Loucy (cell line): Measurements from ENCODE around the gene ZNF716.

Experiments
- H2AFZ ChIP-seq: fragments of 200-600 bp; sonication (generic); 2 replicates; pipeline ENCODE4 v1.6.0; 2016; ENCODE audit warnings: antibody characterized with exemption, mild to moderate bottlenecking, low read length, moderate library complexity
- H3F3A ChIP-seq: fragments of 200-600 bp; 2 replicates; pipeline ENCODE4 v1.6.0; 2016; ENCODE audit warnings: antibody characterized with exemption, low read depth, mild to moderate bottlenecking
- H3K27me3 ChIP-seq: fragments of 200-600 bp; sonication (generic); 2 replicates; pipeline ENCODE4 v1.6.1; 2014; ENCODE audit warnings: low read length, mild to moderate bottlenecking; ENCODE audit not compliant: insufficient read depth, poor library complexity, severe bottlenecking
- H3K36me3 ChIP-seq: fragments of 200-600 bp; sonication (generic); 2 replicates; pipeline ENCODE4 v1.6.1; 2016; ENCODE audit warnings: low read length; ENCODE audit not compliant: insufficient read depth
- H3K4me1 ChIP-seq: fragments of 200-600 bp; sonication (generic); 2 replicates; pipeline ENCODE4 v1.5.1; 2014; ENCODE audit warnings: low read length, mild to moderate bottlenecking; ENCODE audit not compliant: insufficient read depth, poor library complexity, severe bottlenecking
- H3K4me2 ChIP-seq: fragments of 200-600 bp; sonication (generic); 2 replicates; pipeline ENCODE4 v1.6.0; 2014; ENCODE audit warnings: antibody characterized with exemption, low read length, low read depth, mild to moderate bottlenecking; ENCODE audit not compliant: poor library complexity, severe bottlenecking
- H3K4me3 ChIP-seq: fragments of 200-600 bp; sonication (generic); 2 replicates; pipeline ENCODE4 v1.5.1; 2014; ENCODE audit warnings: low read length, mild to moderate bottlenecking, mixed read lengths; ENCODE audit not compliant: poor library complexity, severe bottlenecking
- H3K79me2 ChIP-seq: fragments of 200-600 bp; sonication (generic); 2 replicates; pipeline ENCODE4 v1.6.1; 2014; ENCODE audit warnings: low read length; ENCODE audit not compliant: insufficient read depth
- H3K9ac ChIP-seq: fragments of 200-600 bp; sonication (generic); 2 replicates; pipeline ENCODE4 v1.6.0; 2014; ENCODE audit warnings: mild to moderate bottlenecking, low read depth, low read length, moderate library complexity; ENCODE audit not compliant: poor library complexity, severe bottlenecking
- H3K9me2 ChIP-seq: fragments of 200-600 bp; sonication (generic); replicated peaks from 2 replicates; pipeline ENCODE4 v1.6.1; 2016; ENCODE audit warnings: low read depth, low read length, mixed read lengths
- H3K9me3 ChIP-seq: fragments of 200-600 bp; sonication (generic); 2 replicates; pipeline ENCODE4 v1.6.1; 2014; ENCODE audit warnings: mild to moderate bottlenecking, antibody characterized with exemption, low read length, low read depth; ENCODE audit not compliant: insufficient read depth
- H4K20me1 ChIP-seq: fragments of 200-600 bp; sonication (generic); 2 replicates; pipeline ENCODE4 v1.6.0; 2014; ENCODE audit warnings: antibody characterized with exemption, low read length, mild to moderate bottlenecking; ENCODE audit not compliant: insufficient read depth, poor library complexity, severe bottlenecking
- EZH2phosphoT487 ChIP-seq: fragments of 200-600 bp; IDR thresholded peaks from 2 replicates; pipeline ENCODE4 v1.6.1; 2018; ENCODE audit warnings: antibody characterized with exemption, mild to moderate bottlenecking, moderate library complexity, borderline replicate concordance
- TF ChIP-seq, protein P1 (sequence below): fragments of 200-600 bp; sonication (generic); conservative IDR thresholded peaks from 2 replicates; pipeline ENCODE4 v1.5.1; 2014; ENCODE audit warnings: mild to moderate bottlenecking, antibody characterized with exemption, low read length

ZNF716 gene

GRCh38 chr7:57407125-57407524, 42.9 kb upstream of the ZNF716 start:
- H2AFZ ChIP-seq = no peak overlapping the region
- no peaks in the 10 kb centered on the region for H4K20me1 ChIP-seq
- H3K9me2 ChIP-seq = no peaks in the 10 kb centered on the region
- no peaks in the 10 kb centered on the region for H3K27me3 ChIP-seq
- no peaks in the 10 kb centered on the region for H3F3A ChIP-seq
- TF ChIP-seq, protein P1, sequence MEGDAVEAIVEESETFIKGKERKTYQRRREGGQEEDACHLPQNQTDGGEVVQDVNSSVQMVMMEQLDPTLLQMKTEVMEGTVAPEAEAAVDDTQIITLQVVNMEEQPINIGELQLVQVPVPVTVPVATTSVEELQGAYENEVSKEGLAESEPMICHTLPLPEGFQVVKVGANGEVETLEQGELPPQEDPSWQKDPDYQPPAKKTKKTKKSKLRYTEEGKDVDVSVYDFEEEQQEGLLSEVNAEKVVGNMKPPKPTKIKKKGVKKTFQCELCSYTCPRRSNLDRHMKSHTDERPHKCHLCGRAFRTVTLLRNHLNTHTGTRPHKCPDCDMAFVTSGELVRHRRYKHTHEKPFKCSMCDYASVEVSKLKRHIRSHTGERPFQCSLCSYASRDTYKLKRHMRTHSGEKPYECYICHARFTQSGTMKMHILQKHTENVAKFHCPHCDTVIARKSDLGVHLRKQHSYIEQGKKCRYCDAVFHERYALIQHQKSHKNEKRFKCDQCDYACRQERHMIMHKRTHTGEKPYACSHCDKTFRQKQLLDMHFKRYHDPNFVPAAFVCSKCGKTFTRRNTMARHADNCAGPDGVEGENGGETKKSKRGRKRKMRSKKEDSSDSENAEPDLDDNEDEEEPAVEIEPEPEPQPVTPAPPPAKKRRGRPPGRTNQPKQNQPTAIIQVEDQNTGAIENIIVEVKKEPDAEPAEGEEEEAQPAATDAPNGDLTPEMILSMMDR = no peak
- TF ChIP-seq EZH2phosphoT487 = no peak
- H3K4me2 ChIP-seq = no peak overlapping the region
- no peak overlapping the region for H3K4me3 ChIP-seq
- no peaks in the 10 kb centered on the region for H3K4me1 ChIP-seq
- no peaks in the 10 kb centered on the region for H3K36me3 ChIP-seq
- no peak overlapping the region for H3K9ac ChIP-seq
- no peaks in the 10 kb centered on the region for H3K79me2 ChIP-seq
- H3K9me3 ChIP-seq = no peaks in the 10 kb centered on the region; the same call in 1 of the 2 replicates

- no peak for TF ChIP-seq EZH2phosphoT487
- TF ChIP-seq, protein P1 = no peak
- H3K4me3 ChIP-seq = no peak overlapping the region
- no peak overlapping the region for H2AFZ ChIP-seq
- no peaks in the 10 kb centered on the region for H3K79me2 ChIP-seq
- H3K9ac ChIP-seq = no peak overlapping the region
- no peaks in the 10 kb centered on the region for H3K9me3 ChIP-seq
- no peaks in the 10 kb centered on the region for H3F3A ChIP-seq
- H3K27me3 ChIP-seq = no peaks in the 10 kb centered on the region
- no peak overlapping the region for H3K4me2 ChIP-seq
- no peaks in the 10 kb centered on the region for H4K20me1 ChIP-seq
- H3K36me3 ChIP-seq = no peaks in the 10 kb centered on the region
- no peaks in the 10 kb centered on the region for H3K4me1 ChIP-seq
- no peaks in the 10 kb centered on the region for H3K9me2 ChIP-seq
Measured at GRCh38 chr7:57412168-57412567, 37.8 kb upstream of the ZNF716 start.

GRCh38 chr7:57412618-57413017, 37.4 kb upstream of the ZNF716 start:
- TF ChIP-seq EZH2phosphoT487 = no peak
- TF ChIP-seq, protein P1 = no peak
- Histone ChIP-seq H3K27me3 (no peaks in the 10 kb centered on the region), H3K36me3 (no peaks in the 10 kb centered on the region), H3F3A (no peaks in the 10 kb centered on the region), H3K9me2 (no peaks in the 10 kb centered on the region), H3K9me3 (no peaks in the 10 kb centered on the region), H3K4me1 (no peaks in the 10 kb centered on the region), H2AFZ (no peak overlapping the region), H3K79me2 (no peaks in the 10 kb centered on the region), H3K4me3 (no peak overlapping the region), H3K4me2 (no peak overlapping the region), H3K9ac (no peak overlapping the region), H4K20me1 (no peaks in the 10 kb centered on the region)
